ENCODE data around the gene TOMM7. TPM values are rescaled to one million over a fixed set of nuclear protein-coding genes. Genes with fewer than 3 reads are reported as not detected.

TOMM7 gene
- total and polyA plus RNA-seq, 10 of the 15 experiments (the other 5 are each of a cell fraction or from before 2014, with no cell fraction given) = 151 to 1,497 (median 322) TPM

GRCh38 chr7:22812353-22812752, 10.3 kb downstream of the TOMM7 start:
- intact Hi-C loops (cut with micrococcal nuclease; ENCODE audit: unreplicated experiment) (no loop called here), in situ Hi-C loops (cut with MboI) (no loop called here)
- ChIA-PET POLR2A (no interaction called here), RAD21 (ENCODE audit: unreplicated experiment) (interaction anchor here (1.5 kb wide), 1 partner anchor 9 kb away, joined by 5 read pairs; no protein-coding TSS in a partner anchor), CTCF (interaction anchor here (0.9 kb wide), 1 partner anchor 13 kb away, joined by 3 read pairs; no protein-coding TSS in a partner anchor), SMC1A (ENCODE audit: uncharacterized antibody, unreplicated experiment) (interaction anchor here (0.6 to 1.7 kb wide), 2 partner anchors 36 to 243 kb away, joined by 3 to 6 read pairs; no protein-coding TSS in a partner anchor)
- Histone ChIP-seq H3K9ac (ENCODE audit: control insufficient read depth, insufficient read depth, low read length) (no peak overlapping the region), H3K79me2 (ENCODE audit: control insufficient read depth, insufficient read depth, low read length) (no peaks in the 10 kb centered on the region), H3K27me3 (replicated peaks in 1 of 2; ENCODE audit: control insufficient read depth in 2 of 2, insufficient read depth in 2 of 2, low read length in 1 of 2) (no peaks in the 10 kb centered on the region), H2AFZ (ENCODE audit: control insufficient read depth, low read depth, low read length) (no peak overlapping the region), H3K4me3 (no peak overlapping the region), H4K20me1 (ENCODE audit: control insufficient read depth, insufficient read depth) (no peaks in the 10 kb centered on the region), H3K36me3 (ENCODE audit: control insufficient read depth in 2 of 2, insufficient read depth in 2 of 2, low read length in 1 of 2) (peaks cover 0 to 4% of the 10 kb centered on the region in 2 experiments; a peak in 2 of 4 replicates), H3K27ac (ENCODE audit: control insufficient read depth, insufficient read depth) (no peak overlapping the region), H3K4me2 (ENCODE audit: control insufficient read depth, insufficient read depth) (no peak overlapping the region), H3K4me1 (ENCODE audit: control insufficient read depth, insufficient read depth, low read length) (peaks cover 11% of the 10 kb centered on the region; the same call in 1 of the 2 replicates), H3K9me3 (replicated peaks; ENCODE audit: control insufficient read depth, insufficient read depth, low read length) (no peaks in the 10 kb centered on the region)
- DNase-seq (ENCODE audit: low read depth, low spot score) (no peak), FAIRE-seq (no peak), ATAC-seq (no peak)
- TF ChIP-seq RAD51 (IDR thresholded peaks at IDR 0.05) (no peak), CHD2 (IDR thresholded peaks at IDR 0.05; ENCODE audit: borderline replicate concordance, low read depth, low read length) (no peak), MEF2B (IDR thresholded peaks at IDR 0.05; ENCODE audit: partially characterized antibody, poor library complexity, severe bottlenecking) (no peak), POLR2AphosphoS5 (IDR thresholded peaks at IDR 0.05; ENCODE audit: low read length) (no peak), POLR2A (IDR thresholded peaks at IDR 0.05; ENCODE audit: low read depth, low read length) (no peak), ZNF384 (IDR thresholded peaks at IDR 0.05; ENCODE audit: borderline replicate concordance, low read depth, low read length) (no peak), ZNF207 (IDR thresholded peaks at IDR 0.05; ENCODE audit: borderline replicate concordance) (no peak), IKZF1 (conservative IDR thresholded peaks at IDR 0.05) (no peak), TCF3 (IDR thresholded peaks at IDR 0.05; ENCODE audit: borderline replicate concordance, insufficient read depth, low read depth, low read length) (no peak), NR2C1 (IDR thresholded peaks at IDR 0.05) (no peak), PRDM15 (CRISPR knock-in tag; IDR thresholded peaks at IDR 0.05) (no peak), PAX5 (IDR thresholded peaks at IDR 0.05; ENCODE audit: borderline replicate concordance, low read depth, low read length) (no peak), ZZZ3 (IDR thresholded peaks at IDR 0.05; ENCODE audit: control insufficient read depth, insufficient read length, low read depth) (no peak), CEBPZ (IDR thresholded peaks at IDR 0.05; ENCODE audit: low read depth, low read length) (no peak), ZBTB33 (IDR thresholded peaks at IDR 0.05) (no peak)
- 97% methylated on average over 3 of the region's 3 CpGs for WGBS (ENCODE audit: insufficient coverage, insufficient replicate concordance, low lambda C conversion rate, missing lambda C conversion rate)
- BruUV-seq (replicated peaks) = no TSS peak
